ENCODE results near the gene CUL2. TPM values are rescaled to one million over a fixed set of nuclear protein-coding genes. Genes with fewer than 3 reads are reported as not detected.

The CUL2 gene
- polyA plus RNA-seq, 10 donors: 33.6 to 54.5 (median 42.0) TPM

Other genes with a start within 250 kb of the CUL2 start
- gene CREM, start 36.5 kb upstream of the CUL2 start, polyA plus RNA-seq (ENCODE audit: insufficient read length in 10 of 10): 10 to 100 TPM; 46.3 to 55.9 (median 49.1) TPM
- gene CCNY, start 246.2 kb upstream of the CUL2 start, polyA plus RNA-seq (ENCODE audit: insufficient read length in 10 of 10): 100 to 1,000 TPM in 3 of 10 donors, 10 to 100 TPM in 7; 79.1 to 108 (median 95.8) TPM